HG03064 (cell line): ENCODE results near the gene PPIL3.

ENCODE experiments used
- ATAC-seq: cut with Tn5 transposase; IDR thresholded peaks from one replicate; pipeline ENCODE4 v1.9.1; 2021; ENCODE audit warnings: low read depth; ENCODE audit not compliant: unreplicated experiment

PPIL3 gene

DNA sequence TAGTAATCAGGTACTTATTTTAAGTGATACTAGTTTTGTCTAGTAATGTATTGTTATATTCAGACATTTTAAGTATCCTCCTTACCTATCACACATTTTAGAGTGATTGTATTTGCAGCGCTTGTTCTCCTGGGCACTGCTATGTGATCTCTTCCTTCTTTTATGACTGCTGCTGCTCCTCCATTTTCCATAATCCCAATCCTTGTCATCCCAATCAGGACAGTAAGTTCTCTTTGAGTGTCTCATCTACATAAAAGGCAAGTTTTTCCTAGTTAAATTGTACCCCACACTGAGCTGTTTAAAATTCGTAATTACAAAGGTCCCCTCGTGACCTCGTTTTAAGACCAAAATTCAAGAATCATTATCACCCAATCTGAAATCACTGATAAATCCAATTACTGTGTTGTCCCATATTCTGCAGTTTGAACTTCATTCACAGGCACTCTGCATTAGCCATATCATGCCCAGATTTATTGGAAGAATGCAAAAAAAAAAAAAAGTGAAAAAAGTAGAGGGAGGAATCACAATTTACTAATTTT, 27.2 kb downstream of the PPIL3 start:
- no peak for ATAC-seq

DNA sequence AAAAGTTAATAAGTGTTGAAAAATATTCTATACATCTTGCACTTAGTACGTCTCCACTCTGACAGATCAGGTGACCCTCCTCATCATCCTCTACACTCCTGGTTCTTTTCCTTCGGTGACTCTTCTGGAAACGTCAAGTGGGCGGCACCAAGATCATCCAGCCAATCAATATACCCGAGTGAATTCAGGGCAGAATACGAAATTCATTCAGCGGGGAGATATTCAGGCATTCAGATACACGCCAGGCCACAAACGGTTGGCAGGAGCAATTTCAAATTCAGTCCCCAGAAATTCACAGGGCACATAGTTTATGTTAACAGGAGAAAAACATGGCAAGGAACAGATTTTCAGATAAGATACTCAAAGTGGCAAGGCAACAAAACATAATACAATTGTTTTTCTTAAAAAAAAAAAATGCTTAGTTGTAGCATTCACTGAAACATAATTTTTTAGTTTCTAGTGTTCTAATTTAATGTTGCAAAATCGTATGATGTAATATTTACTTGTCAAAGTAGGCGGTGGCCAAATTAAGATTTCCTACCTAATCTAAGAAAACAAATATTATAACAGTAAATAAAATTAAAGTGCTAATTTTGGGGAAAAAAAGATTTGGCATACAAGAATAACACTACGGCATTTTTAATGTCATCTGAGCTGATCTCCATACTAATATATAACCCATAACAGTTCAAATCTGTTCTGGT, 28.6 kb downstream of the PPIL3 start:
- no peak for ATAC-seq

DNA sequence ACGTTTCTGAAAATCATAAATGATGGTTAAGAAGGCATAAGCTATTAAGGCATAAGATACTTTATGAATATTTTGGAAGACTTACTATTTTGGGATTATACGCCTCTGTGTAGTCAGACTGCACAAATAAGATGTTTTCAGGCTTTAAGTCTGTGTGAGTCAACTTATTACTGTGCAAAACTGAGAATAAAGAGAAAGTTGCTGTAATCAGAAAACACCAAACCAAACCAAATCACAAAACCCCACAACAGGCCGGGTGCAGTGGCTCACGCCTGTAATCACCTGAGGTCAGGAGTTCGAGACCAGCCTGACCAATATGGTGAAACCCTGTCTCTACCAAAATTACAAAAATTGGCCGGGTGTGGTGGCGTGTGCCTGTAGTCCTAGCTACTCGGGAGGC, 32.1 kb downstream of the PPIL3 start:
- ATAC-seq = no peak

DNA sequence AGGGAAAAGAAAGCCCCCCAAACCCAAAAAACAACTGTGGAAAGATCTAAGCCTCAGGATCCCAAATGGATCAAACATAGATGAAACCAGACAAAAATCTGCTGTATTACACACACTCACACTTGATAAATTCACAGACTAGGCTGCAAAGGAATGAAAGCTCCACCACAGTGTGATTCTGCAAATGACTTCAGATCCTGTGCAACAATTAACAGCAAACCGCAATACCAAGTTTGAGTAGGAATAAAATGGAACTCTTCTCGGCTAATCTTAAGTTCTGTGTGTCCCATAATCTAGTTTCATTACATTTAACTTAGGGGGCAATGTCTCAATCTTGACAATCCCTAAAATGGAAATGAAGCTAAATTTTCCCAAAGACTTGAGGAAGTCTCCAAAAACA, 36.3 kb downstream of the PPIL3 start:
- ATAC-seq = no peak

DNA sequence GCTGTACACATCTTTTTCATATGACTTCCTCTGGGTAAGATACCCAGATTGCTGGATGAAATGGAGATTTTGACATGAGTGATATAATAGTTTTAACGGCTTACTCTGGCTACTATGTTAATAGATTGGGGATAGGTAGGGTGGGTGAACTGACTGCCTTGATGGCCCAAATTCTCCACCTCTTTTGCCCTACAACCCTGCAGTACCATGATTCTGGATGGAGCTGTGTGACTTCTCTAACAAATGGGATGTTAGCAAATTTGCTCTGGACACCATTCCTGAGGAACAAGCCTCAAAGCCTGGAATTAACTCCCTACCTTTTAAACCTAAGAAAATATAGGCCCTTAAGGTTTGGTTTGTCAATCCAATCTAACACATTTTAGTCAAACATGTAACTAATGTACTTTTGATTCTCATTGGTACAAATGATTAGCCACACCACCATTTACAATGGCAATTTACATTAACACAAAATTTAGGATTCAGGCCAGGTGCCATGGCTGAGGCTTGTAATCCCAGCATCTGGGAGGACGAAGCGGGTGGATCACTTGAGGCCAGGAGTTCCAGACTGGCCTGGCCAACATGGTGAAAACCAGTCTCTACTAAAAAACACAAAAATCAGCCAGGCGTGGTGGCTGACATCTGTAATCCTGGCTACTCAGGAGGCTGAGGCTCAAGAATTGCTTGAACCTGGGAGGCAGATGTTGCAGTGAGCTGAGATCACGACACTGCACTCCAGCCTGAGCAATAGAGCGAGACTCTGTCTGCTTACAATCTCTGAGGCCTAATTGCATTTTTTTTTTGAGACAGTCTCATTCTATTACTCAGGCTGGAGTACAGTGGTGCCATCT, 37.3 kb downstream of the PPIL3 start:
- ATAC-seq = no peak

DNA sequence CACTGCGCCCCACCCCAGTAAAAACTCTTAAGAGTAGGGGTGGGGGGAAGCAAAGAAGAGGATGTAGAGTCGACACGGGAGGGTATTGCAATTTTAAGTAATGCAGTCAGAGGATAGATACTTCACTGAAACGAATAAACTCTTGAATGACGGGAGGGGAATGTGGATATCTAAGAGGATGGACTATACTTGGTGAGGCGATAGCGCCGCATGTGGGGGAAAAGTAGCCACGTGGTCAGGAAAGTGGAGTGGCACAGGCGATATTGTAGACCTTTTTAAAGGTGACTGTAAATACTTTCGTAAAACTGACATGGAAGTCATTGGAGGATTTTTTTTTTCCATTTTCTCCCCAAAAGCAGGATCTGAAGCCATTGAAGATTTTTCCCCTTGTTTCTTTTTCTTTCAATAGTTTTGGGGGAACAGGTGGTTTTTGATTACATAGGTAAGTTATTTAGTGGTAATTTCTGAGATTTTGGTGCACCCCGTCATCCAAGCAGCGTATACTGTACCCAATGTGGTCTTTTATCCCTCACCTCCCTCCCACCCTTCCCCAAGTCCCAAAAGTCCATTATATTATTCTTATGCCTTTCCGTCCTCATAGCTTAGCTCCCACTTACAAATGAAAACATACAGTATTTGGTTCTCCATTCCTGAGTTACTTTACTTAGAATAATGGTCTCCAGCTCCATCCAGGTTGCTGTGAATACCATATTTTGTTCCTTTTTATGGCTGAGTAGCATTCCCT, 38.2 kb downstream of the PPIL3 start:
- ATAC-seq = no peak

DNA sequence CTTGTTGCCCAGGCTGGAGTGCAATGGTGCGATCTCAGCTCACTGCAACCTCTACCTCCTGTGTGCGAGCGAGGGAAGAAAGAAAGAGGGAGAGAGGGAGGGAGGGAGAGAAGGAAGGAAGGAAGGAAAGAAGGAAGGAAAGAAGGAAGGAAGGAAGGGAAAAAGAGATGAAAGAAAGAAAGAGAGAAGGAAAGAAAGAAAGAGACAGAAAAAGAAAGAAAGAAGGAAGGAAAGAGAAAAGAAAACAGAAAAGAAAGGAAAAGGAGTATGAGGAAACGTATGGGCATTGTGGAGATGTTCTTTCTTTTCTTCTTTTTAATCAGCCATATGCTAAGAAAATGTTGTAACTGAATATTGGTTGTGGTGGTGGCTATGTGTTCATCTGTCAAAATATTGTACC, 40.9 kb downstream of the PPIL3 start:
- no peak for ATAC-seq

DNA sequence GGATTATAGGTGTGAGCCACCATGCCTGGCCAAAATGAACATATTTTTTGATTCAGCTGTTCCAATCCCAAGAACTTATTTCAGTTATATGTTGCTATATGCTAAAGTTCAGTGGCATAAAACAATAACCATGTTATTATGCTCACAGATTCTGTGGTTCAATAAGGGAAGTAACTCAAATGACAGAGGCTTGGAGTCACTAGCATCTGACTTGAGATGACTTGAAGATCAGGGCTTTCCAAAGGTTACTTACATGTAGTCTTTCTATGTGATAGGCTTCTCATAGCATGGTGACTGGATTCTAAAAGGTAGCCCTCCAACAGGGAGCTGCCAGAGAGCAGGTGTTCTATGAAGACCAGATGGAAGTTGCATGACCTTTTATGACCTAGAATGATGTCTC, 41.6 kb downstream of the PPIL3 start:
- ATAC-seq = no peak

DNA sequence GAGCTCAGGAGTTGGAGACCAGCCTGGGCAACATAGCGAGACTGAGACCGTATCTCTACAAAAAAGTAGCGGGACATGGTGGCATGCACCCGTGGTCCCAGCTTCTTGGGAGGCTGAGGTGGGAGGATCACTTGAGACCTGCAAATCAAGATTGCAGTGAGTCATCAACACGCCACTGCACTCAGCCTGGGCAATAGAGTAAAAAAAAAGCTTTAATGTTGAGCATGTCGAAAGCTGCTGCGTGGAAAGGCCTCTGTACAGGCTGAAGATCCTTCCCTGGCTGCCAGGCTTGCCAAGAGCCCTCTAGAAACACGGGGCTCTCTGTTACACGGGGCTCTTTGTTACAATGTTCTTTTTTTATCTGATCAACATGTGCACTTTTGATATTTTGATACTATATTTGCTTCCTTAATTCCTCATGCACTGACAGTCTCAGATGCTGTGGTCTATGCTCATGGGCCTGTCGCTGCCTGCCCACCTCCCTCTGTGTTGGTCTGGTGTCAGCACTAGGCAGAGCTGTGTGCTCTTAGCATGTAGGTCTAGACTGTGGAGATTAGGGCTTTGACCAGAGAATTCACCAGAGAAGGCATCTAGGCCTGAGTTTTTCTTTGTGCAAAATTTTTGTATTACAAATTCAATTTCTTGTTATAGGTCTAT, 43.1 kb downstream of the PPIL3 start:
- ATAC-seq = no peak

DNA sequence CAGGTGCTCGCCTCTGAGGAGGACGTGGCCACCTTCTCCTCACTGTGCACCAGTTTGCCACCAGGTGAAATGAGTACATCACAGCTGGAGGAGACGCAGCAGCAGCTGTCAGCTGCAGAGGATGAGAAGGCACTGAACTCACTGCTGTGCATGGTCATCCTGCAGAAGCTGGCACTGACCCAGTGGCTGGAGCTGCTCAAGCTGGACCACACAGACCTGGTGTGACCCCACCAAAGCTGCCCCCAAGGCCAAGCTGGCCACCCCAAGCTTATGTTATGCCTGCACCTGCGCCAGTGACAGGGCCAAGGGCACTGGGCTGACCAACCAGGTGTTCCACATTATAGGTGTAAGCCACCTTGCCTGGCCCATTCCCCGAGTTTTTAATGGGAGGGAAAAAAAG, 43.7 kb downstream of the PPIL3 start:
- no peak for ATAC-seq

DNA sequence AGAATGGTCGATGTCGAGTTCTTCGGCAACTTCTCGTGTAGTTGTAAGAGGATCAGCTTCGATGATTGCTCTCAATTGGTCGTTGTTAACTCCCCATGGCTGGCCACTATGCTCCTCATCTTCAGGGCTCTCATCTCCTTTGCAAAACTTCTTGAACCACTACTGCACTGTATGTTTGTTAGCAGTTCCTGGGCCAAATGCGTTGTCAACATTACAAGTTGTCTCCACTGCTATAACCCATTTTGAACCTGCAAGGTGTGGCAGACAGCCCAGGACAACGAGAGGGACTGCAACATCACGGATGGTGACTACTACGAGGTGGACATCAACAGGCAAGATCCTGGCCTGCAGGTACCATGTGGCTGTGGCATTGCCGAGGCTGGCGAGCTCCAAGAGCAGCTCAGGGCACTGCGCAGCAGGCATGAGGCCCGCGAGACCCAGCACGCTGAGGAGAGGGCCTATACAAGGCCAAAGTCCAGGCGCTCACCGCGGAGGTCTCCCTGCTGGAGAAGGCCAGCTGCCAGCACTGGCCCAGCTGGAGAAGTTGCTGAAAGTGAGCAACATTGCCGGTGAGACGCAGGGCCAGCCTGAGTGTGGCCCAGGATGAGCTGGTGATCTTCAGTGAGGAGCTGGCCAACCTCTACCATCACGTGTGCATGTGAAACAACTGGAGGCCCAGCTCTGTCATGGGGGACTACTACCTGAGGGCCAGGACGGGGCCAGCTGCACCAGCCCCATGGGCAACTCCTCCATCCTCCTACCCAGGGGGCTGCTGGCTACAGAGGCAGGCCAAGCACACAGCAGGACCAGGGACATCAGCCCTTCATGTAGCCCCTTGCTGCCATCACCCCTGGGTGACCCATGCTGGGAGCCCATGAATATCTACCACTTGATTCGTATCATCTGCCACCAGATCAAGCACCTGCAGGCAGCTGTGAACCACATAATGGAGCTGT, 44.6 kb downstream of the PPIL3 start:
- no peak for ATAC-seq

DNA sequence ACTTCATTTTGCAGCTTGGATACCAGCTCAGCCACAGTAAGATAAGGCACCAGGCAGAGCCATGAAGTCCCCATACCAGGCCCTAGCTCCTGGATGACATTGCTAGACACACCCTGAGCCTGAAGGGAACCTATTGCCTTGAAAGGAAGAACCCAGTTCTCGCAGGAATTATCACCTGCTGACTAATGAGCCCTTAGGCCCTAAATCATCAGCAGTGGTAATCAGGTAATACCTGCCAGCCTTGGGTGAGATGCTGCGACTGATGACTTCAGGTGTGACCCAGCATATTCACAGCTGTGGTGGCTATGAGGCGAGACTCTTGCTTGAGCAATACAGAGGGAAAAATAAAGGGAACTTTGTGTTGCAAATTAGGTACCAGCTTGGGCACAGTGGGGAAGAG, 49.4 kb downstream of the PPIL3 start:
- ATAC-seq = no peak

DNA sequence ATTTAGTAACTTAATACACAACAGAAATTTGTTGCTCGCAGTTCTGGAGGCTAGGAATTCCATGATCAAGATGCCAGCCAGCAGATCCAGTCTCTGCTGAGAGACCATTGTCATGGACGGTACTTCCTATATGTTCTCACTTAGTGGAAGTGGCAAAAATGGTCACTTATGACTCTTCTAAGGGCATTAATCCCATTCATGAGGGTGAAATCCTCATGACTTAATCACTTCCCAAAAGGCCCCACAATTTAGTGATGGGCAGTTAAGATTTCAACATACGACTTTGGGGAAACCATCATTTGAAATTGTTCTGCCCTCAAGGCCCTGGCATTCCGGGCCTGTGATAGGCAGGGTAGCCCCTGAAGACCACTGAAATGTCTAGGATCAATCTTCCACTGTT, 54.2 kb downstream of the PPIL3 start:
- ATAC-seq = no peak

DNA sequence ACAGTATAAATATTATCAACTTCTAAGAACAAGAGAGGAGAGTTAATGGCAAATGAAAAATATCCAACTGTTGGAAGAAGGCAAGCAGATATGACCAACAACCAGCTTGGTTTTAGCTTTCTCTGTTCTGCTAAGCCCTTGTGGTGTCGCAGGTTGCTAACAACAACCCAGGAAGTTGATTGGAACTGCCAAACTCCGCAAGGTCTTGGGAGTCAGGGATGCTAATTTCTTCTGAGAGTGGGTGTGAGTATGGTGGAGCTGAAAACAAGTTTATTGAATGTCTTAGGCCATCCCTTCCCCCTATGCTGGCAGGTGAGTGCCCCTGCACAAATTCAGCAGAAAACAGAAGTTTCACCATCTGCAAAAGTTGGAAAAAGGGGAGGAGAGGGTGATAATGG, 59.6 kb downstream of the PPIL3 start:
- no peak for ATAC-seq

DNA sequence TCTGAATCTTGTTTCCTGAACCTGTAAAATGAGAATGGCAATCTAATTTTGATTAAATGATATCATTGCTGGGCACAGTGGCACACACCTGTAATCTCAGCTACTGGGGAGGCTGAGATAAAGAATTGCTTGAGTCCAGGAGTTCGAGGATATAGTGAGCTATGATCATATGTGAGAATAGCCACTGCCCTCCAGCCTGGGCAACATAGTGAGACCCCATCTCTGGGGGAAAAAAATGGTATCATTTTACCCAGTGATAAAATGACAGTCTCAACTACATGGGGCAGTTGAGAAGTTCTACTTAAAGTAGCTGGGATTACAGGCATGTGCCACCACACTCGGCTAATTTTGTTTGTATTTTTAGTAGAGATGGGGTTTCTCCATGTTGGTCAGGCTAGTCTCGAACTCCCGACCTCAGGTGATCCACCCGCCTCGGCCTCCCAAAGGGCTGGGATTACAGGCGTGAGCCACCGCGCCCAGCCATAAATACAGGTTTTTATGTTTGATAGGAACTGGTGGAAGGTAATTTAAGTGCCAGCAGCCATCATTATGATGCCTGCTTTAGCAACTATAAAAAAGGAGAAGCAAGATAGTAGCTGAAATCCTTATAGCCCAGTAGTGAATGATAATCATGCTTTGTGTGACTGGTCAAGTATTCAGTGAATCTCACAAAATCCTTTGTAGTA, 60.2 kb downstream of the PPIL3 start:
- no peak for ATAC-seq

DNA sequence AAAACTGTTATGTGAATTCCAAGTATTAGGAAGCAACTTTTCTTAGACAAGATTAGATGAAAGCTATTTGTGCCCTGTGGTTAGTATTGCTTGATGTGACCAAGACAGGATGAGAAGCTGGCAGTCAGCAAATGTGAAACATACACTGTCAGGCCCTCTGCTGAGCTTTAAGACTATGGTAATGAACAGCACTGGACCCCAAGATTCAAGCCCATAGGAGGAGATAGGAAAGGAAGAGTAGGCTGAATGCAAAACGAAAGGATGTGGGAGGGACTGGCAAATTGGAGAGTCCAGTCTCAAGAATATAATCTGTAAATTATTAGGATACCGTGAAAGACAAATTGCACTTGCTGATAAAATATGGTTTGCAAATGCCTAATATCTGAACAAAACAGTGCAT, 60.8 kb downstream of the PPIL3 start:
- no peak for ATAC-seq

DNA sequence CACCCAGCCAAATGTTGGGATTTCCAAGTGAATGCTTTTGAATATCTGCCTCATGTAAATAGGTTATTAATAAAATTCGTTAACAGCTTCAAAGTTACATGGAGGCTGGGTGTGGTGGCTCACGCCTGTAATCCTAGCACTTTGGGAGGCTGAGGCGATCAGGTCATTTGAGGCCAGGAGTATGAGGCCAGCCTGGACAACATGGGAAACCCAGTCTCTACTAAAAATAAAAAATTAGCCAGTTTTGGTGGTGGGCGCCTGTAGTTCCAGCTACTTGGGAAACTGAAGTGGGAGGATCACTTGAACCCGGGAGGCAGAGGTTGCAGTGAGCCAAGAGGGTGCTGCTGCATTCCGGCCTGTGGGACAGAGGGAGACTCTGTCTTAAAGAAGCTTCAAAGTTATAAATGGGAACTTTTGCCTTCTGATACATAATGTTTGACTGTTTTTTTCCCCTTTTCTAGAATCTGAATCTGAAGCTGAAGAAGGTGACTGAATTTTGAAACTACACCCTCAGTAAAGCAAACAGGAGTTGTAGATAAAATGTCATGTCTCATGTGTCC, 67.1 kb downstream of the PPIL3 start:
- ATAC-seq = no peak
